Adipose tissue (tissue), 3 donors: ENCODE measurements around the gene TNFSF8. TPM values are rescaled to one million over a fixed set of nuclear protein-coding genes. Genes with fewer than 3 reads are reported as not detected.

Experiments used
- H3K27ac ChIP-seq: one replicate; pipeline ENCODE4 v1.5.1; 2013; ENCODE audit warnings: low read depth, low read length
- whole genome bisulfite sequencing, 3 donors: extraction: QIAGEN DNeasy Blood & Tissue Kit; methylation state at CpG; one replicate each; pipeline ENCODE4 v1.1.7; 2013; 5-methylcytosine and 5-hydroxymethylcytosine counted together
- polyA plus RNA-seq, 3 donors: library from polyadenylated mRNA; stranded (reverse); fragments of 200-250 nt; gene quantifications; one replicate each; pipeline ENCODE4 v1.2.3, GENCODE V29; 2013
- donor health status: healthy with polysubstance abuse.
- donor health status: Bipolar disorder and iron deficiency.
- donor health status: healthy.

Gene TNFSF8
- 1 to 10 TPM in 2 of 3 donors, under 1 TPM in 1; 0.67 to 2.2 (median 2.0) TPM for polyA plus RNA-seq

GRCh38 chr9:114930056-114930812, at the start of gene TNFSF8:
Gene TNFSF8 (minus strand): TSS chr9:114930591. CDS start chr9:114930303, 288 bp downstream.
- WGBS, 3 donors: 43 to 64% (median 59%) methylated on average over 24 of the region's 24 CpGs
- H3K27ac ChIP-seq: no peak within 1 kb of the TSS

GRCh38 chr9:114973216-114973615, 42.8 kb upstream of the TNFSF8 start:
- WGBS, 3 donors: 66 to 70% (median 68%) methylated on average over 2 of the region's 2 CpGs
- H3K27ac ChIP-seq: no peak overlapping the region

GRCh38 chr9:114972510-114973136, 42.2 kb upstream of the TNFSF8 start:
- WGBS, 3 donors: 67 to 78% (median 69%) methylated on average over 3 of the region's 3 CpGs
- H3K27ac ChIP-seq: no peak overlapping the region

GRCh38 chr9:114969269-114969668, 38.9 kb upstream of the TNFSF8 start:
- H3K27ac ChIP-seq: no peak overlapping the region
- 64 to 92% (median 82%) methylated on average over 1 of the region's 1 CpG for WGBS, 3 donors

GRCh38 chr9:114968671-114969070, 38.3 kb upstream of the TNFSF8 start:
- WGBS, 3 donors: 7 to 9% (median 9%) methylated on average over 1 of the region's 1 CpG
- no peak overlapping the region for H3K27ac ChIP-seq

- H3K27ac ChIP-seq: no peak overlapping the region
These were observed 35.2 kb upstream of the TNFSF8 start for GRCh38 chr9:114965564-114965963.

GRCh38 chr9:114962809-114963208, 32.4 kb upstream of the TNFSF8 start:
- 76 to 93% (median 88%) methylated on average over 7 of the region's 7 CpGs for WGBS, 3 donors
- H3K27ac ChIP-seq: no peak overlapping the region

More at GRCh38 chr9:114965564-114965963, 35.2 kb upstream of the TNFSF8 start:
- WGBS, 3 donors: 71 to 83% (median 78%) methylated on average over 1 of the region's 1 CpG

GRCh38 chr9:114960276-114960675, 29.9 kb upstream of the TNFSF8 start:
- no peak overlapping the region for H3K27ac ChIP-seq
- WGBS, 3 donors: 66 to 86% (median 80%) methylated on average over 3 of the region's 3 CpGs

- H3K27ac ChIP-seq: no peak overlapping the region
- WGBS, 3 donors: 58 to 74% (median 64%) methylated on average over 2 of the region's 2 CpGs
These were observed 28.4 kb upstream of the TNFSF8 start for GRCh38 chr9:114958844-114959235.

GRCh38 chr9:114958021-114958843, 27.8 kb upstream of the TNFSF8 start:
- no peak overlapping the region for H3K27ac ChIP-seq
- WGBS, 3 donors: 44 to 72% (median 45%) methylated on average over 12 of the region's 12 CpGs

GRCh38 chr9:114957558-114957957, 27.2 kb upstream of the TNFSF8 start:
- 75 to 79% (median 79%) methylated on average over 3 of the region's 3 CpGs for WGBS, 3 donors
- H3K27ac ChIP-seq: no peak overlapping the region

- WGBS, 3 donors: 48 to 52% (median 48%) methylated on average over 5 of the region's 5 CpGs
- no peak overlapping the region for H3K27ac ChIP-seq
These were observed 24.7 kb upstream of the TNFSF8 start for GRCh38 chr9:114954956-114955582.

GRCh38 chr9:114953959-114954358, 23.6 kb upstream of the TNFSF8 start:
- peak overlapping the region; percentile 6 for H3K27ac ChIP-seq
- 24 to 69% (median 37%) methylated on average over 6 to 7 of the region's 7 CpGs for WGBS, 3 donors

GRCh38 chr9:114953046-114953445, 22.7 kb upstream of the TNFSF8 start:
- H3K27ac ChIP-seq: no peak overlapping the region
- 48 to 57% (median 51%) methylated on average over 2 of the region's 2 CpGs for WGBS, 3 donors

GRCh38 chr9:114950761-114951160, 20.4 kb upstream of the TNFSF8 start:
- 73 to 88% (median 85%) methylated on average over 2 of the region's 2 CpGs for WGBS, 3 donors
- no peak overlapping the region for H3K27ac ChIP-seq

- WGBS, 3 donors: 39 to 50% (median 41%) methylated on average over 4 of the region's 4 CpGs
- H3K27ac ChIP-seq: no peak overlapping the region
These were observed 16.7 kb upstream of the TNFSF8 start for GRCh38 chr9:114947058-114947457.

- WGBS, 3 donors: 52 to 64% (median 58%) methylated on average over 2 of the region's 2 CpGs
- no peak overlapping the region for H3K27ac ChIP-seq
These were observed 15.4 kb upstream of the TNFSF8 start for GRCh38 chr9:114945616-114946412.

GRCh38 chr9:114941376-114941775, 11.0 kb upstream of the TNFSF8 start:
- WGBS, 3 donors: 78 to 86% (median 82%) methylated on average over 2 of the region's 2 CpGs
- no peak overlapping the region for H3K27ac ChIP-seq
